Measurements from ENCODE around the gene GAB4. TPM values are rescaled to one million over a fixed set of nuclear protein-coding genes. Genes with fewer than 3 reads are reported as not detected.
"Not testable (repeated sequence)": the region's sequence is repeated elsewhere in the genome, so short reads cannot be mapped to it uniquely, and the experiment has no call there.

The GAB4 gene
- total and polyA plus RNA-seq, 9 donors, result not detected

DNA sequence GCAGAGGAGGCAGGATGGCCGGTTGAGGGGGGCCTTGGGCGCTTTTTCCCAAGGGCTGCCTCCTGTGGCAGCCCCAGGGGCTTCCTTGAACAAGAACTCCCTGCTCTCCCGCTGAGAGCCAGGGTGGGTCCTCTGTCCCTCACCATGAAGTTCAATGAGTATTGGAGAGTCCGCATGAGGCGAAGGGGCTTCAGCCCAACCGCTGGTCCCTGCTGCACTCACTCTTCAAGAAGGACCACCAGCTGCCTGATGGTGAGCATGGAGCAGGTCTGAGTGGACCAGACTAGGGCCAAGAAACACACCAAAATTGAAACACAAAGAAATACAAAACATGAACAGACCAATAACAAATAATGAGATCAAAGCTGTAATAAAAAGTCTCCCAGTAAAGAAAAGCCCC is 7.5 kb upstream of the GAB4 start:
- WGBS, 3 donors, result 64 to 76% (median 65%) methylated on average over 6 of the region's 6 CpGs
- intact Hi-C loops (cut with DNase I); DNase-seq: not testable (repeated sequence)

DNA sequence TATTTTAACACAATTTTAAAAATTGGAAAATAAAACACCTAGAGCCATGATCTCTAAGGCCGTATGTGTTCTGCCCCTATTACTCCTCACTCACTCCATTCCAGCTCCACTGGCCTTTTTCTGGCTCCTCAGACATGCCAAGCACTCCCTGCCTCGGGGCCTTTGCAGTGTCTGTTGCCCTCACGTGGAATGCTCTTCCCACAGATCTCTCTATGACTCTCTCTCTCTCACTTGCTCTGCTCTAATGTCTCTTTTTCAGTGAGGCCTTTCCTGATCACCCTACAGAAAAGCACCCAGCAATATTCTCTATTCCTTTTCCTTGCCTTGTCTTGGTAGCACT is 6.0 kb upstream of the GAB4 start:
- H3K4me3 ChIP-seq; DNase-seq; intact Hi-C loops (cut with DNase I); H3K4me1 ChIP-seq (ENCODE audit: insufficient read depth); H3K36me3 ChIP-seq; H3K27me3 ChIP-seq; H3K27ac ChIP-seq; H3K9me3 ChIP-seq: not testable (repeated sequence)
- WGBS, 3 donors, result 38 to 66% (median 52%) methylated on average over 3 of the region's 3 CpGs

More for the DNA sequence above, 7.5 kb upstream of the GAB4 start:
- not testable (repeated sequence) for H3K27ac ChIP-seq; H3K36me3 ChIP-seq; H3K4me1 ChIP-seq (ENCODE audit: insufficient read depth); H3K9me3 ChIP-seq; H3K27me3 ChIP-seq; H3K4me3 ChIP-seq

DNA sequence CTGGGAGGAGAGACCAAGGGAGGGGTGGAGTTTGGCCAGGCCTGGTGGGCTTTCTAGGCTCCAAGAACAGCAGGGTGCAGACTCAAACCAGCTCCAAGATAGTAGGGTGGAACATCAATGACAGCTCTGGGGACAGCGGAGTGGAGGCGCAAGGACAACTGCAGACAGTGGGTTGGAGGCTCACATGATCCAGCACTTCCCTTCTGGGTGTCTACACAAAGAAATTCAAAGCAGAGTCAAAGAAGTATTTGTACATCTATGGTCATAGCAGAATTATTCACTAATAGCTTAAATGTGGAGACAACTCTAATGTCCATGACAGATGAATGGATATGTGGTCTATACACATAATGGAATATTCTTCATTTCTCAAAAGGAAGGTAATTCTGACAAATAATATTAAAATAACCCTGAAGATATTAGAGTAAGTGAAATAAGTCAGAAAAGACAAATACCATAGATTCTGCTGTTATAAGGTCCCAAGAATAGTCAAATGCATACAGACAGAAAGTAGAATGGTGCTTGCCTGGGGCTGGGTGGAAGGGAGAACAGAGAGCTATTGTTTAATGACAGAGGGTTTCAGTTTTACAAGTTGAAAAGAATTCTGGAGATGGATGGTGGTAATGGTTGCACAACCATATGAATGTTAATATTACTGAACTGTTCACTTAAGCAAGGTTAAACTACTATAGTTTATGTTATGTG is 5.5 kb upstream of the GAB4 start:
- TF ChIP-seq, protein P1, sequence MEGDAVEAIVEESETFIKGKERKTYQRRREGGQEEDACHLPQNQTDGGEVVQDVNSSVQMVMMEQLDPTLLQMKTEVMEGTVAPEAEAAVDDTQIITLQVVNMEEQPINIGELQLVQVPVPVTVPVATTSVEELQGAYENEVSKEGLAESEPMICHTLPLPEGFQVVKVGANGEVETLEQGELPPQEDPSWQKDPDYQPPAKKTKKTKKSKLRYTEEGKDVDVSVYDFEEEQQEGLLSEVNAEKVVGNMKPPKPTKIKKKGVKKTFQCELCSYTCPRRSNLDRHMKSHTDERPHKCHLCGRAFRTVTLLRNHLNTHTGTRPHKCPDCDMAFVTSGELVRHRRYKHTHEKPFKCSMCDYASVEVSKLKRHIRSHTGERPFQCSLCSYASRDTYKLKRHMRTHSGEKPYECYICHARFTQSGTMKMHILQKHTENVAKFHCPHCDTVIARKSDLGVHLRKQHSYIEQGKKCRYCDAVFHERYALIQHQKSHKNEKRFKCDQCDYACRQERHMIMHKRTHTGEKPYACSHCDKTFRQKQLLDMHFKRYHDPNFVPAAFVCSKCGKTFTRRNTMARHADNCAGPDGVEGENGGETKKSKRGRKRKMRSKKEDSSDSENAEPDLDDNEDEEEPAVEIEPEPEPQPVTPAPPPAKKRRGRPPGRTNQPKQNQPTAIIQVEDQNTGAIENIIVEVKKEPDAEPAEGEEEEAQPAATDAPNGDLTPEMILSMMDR (IDR thresholded peaks at IDR 0.05), result no peak
- no peak for TF ChIP-seq POLR2A (IDR thresholded peaks at IDR 0.05)
- TF ChIP-seq EP300 (IDR thresholded peaks at IDR 0.05), result no peak
- Histone ChIP-seq H3K9me3 (no peaks in the 10 kb centered on the region), H3K36me3 (no peaks in the 10 kb centered on the region), H3K27me3 (no peaks in the 10 kb centered on the region), H3K27ac (no peak overlapping the region), H3K4me3 (no peak overlapping the region), H3K4me1 (ENCODE audit: insufficient read depth) (no peaks in the 10 kb centered on the region)
- DNase-seq, result no peak
- WGBS, 3 donors, result 95 to 97% (median 96%) methylated on average over 2 of the region's 2 CpGs
- intact Hi-C loops (cut with DNase I), result no loop called here

DNA sequence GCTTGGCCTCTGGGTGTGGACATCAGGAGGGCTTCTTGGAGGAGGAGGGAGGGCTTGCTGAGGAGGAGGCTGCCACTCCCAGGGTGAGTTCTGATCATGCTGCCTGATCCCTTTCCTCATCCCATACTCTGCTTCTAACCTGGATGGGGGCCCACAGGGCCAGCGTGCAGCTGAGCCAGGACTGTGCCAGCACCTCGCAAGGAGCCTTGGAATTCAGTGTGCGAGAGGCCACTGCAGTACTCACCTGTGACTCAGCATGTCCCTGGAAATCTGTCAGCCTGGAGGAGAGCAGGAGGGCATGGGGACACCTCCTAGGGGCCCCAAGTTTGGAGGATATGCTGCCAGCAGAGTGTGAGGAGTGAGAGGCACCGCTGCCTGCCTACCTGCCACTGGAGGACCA is 4.2 kb upstream of the GAB4 start:
- no peak for DNase-seq
- TF ChIP-seq, protein P1 (IDR thresholded peaks at IDR 0.05), result no peak
- no peak for TF ChIP-seq EP300 (IDR thresholded peaks at IDR 0.05)
- TF ChIP-seq POLR2A (IDR thresholded peaks at IDR 0.05), result no peak
- peaks cover 0 to 8% of the 10 kb centered on the region in 2 donors for H3K9me3 ChIP-seq
- no peak overlapping the region for H3K27ac ChIP-seq
- no peaks in the 10 kb centered on the region for H3K36me3 ChIP-seq
- no peak overlapping the region for H3K4me3 ChIP-seq
- intact Hi-C loops (cut with DNase I), result no loop called here
- H3K27me3 ChIP-seq, result no peaks in the 10 kb centered on the region
- no peaks in the 10 kb centered on the region for H3K4me1 ChIP-seq (ENCODE audit: insufficient read depth)
- WGBS, 3 donors, result 74 to 84% (median 80%) methylated on average over 3 to 4 of the region's 4 CpGs

DNA sequence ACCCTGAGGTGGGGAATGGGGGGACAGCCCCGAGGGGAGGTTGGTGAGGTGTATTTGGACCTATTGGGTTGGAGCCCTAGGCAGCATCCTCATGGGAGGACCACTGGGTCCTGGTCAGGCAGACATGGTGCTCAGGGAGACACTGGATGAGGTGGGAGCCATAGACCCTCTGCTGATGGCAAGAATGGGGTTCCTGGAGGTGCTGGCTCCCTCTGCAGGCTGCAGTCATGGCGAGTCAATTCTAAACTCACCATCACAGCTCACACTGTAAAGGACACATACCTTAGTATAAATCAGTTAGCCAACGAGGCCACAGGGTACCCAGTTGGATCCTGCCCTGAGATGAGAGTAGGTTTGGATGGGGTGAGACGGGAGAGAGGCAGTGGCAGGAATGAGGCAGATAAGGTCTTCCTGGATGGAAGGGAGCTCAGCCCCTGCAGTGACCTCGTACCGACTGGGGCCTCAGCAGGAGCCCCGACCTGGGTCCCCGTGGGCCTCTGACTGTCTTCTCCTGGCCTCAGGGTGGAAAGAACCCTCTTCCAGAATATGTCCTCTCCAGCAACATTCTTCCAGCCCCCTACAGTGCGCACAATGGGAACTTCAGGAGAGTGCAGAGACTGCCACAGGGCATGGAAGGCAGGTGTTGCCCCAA is 1.7 kb upstream of the GAB4 start:
- no peaks in the 10 kb centered on the region for H3K36me3 ChIP-seq
- H3K4me1 ChIP-seq (ENCODE audit: insufficient read depth), result no peaks in the 10 kb centered on the region
- peaks cover 0 to 8% of the 10 kb centered on the region in 2 donors for H3K9me3 ChIP-seq
- no peak overlapping the region for H3K4me3 ChIP-seq
- 64 to 71% (median 67%) methylated on average over 9 of the region's 9 CpGs for WGBS, 3 donors
- no peaks in the 10 kb centered on the region for H3K27me3 ChIP-seq
- no peak overlapping the region for H3K27ac ChIP-seq
- intact Hi-C loops (cut with DNase I), result no loop called here
- DNase-seq, result no peak
- TF ChIP-seq EP300 (IDR thresholded peaks at IDR 0.05) (no peak), POLR2A (IDR thresholded peaks at IDR 0.05) (no peak)
- TF ChIP-seq, protein P1 (IDR thresholded peaks at IDR 0.05), result no peak
